Measurements from ENCODE around the gene SLC18B1. TPM values are rescaled to one million over a fixed set of nuclear protein-coding genes. Genes with fewer than 3 reads are reported as not detected.
A peak's percentile ranks its signal among the peaks of the same experiment; 100 is the strongest.

Gene SLC18B1
- total and polyA plus RNA-seq, 2 of the 8 experiments (the other 6 are each of a cell fraction or from before 2014, with no cell fraction given), result 17.2 to 23.4 TPM

GRCh38 chr6:132780770-132781371, 17.6 kb downstream of the SLC18B1 start:
- no peak overlapping the region for H4K5ac ChIP-seq (ENCODE audit: insufficient read length, low read depth, low read length)
- 77% methylated on average over 2 of the region's 2 CpGs; no CpG with 5 or more reads in 1 of the 2 experiments for WGBS, 2 experiments (ENCODE audit: extremely low coverage in 1 of 2, insufficient coverage in 1 of 2, insufficient read length in 1 of 2, insufficient replicate concordance in 2 of 2, low coverage in 1 of 2, low lambda C conversion rate in 2 of 2, missing lambda C conversion rate in 1 of 2)
- peaks cover 3 to 24% (median 7%) of the 10 kb centered on the region in 4 experiments; a peak in 6 of 8 replicates for H3K36me3 ChIP-seq (ENCODE audit: control insufficient read depth in 2 of 4, insufficient read depth in 4 of 4, low read length in 3 of 4)
- no peak overlapping the region for H2BK120ac ChIP-seq (replicated peaks; ENCODE audit: low read depth, low read length)
- no peaks in the 10 kb centered on the region for H3K27me3 ChIP-seq (replicated peaks in 1 of 4; ENCODE audit: control insufficient read depth in 3 of 4, extremely low read depth in 1 of 4, insufficient read depth in 3 of 4, low read length in 3 of 4)
- ChIA-PET POLR2A (ENCODE audit: partially characterized antibody) (no interaction called here), CTCF (ENCODE audit: partially characterized antibody) (interaction anchor here (0.7 to 2.3 kb wide), 6 partner anchors 12 to 501 kb away, joined by 3 to 8 read pairs (median 5); no protein-coding TSS in a partner anchor)
- H3K9me3 ChIP-seq (ENCODE audit: insufficient read depth in 2 of 2, low read depth in 1 of 2, low read length in 1 of 2), result no peaks in the 10 kb centered on the region
- FAIRE-seq (no peak), DNase-seq (ENCODE audit: low read depth in 1 of 2, low spot score in 2 of 2) (no peak)
- H3K4ac ChIP-seq (replicated peaks; ENCODE audit: insufficient read length, low read depth, low read length), result no peak overlapping the region
- H3K79me1 ChIP-seq (ENCODE audit: low read depth, low read length), result no peaks in the 10 kb centered on the region
- no peaks in the 10 kb centered on the region; the same call in 1 of the 2 replicates for H3K23me2 ChIP-seq (ENCODE audit: low read depth, low read length)
- no peak overlapping the region for H2AK5ac ChIP-seq (ENCODE audit: low read depth, low read length)
- H3K4me2 ChIP-seq (ENCODE audit: insufficient read depth in 1 of 2, low read depth in 2 of 2, low read length in 2 of 2), result no peak overlapping the region
- H2BK12ac ChIP-seq (ENCODE audit: low read depth, low read length), result no peak overlapping the region
- no peak overlapping the region for H4K91ac ChIP-seq (replicated peaks; ENCODE audit: insufficient read length, low read length)
- no peaks in the 10 kb centered on the region for H3K79me2 ChIP-seq (ENCODE audit: control insufficient read depth in 1 of 2, insufficient read depth in 2 of 2, low read length in 2 of 2)
- H2BK5ac ChIP-seq (ENCODE audit: low read depth, low read length), result no peak overlapping the region
- H3K56ac ChIP-seq (replicated peaks; ENCODE audit: insufficient read length, low read depth, low read length), result no peak overlapping the region
- no peak overlapping the region for H2AFZ ChIP-seq (ENCODE audit: low read length)
- no peak overlapping the region for H3K23ac ChIP-seq (ENCODE audit: insufficient read length)
- H3K18ac ChIP-seq (ENCODE audit: extremely low read depth, low read length), result no peak overlapping the region
- H3K14ac ChIP-seq (ENCODE audit: insufficient read length), result no peak overlapping the region
- no peak overlapping the region for H2BK15ac ChIP-seq (ENCODE audit: low read length)
- H3K4me1 ChIP-seq (replicated peaks in 1 of 4; ENCODE audit: control insufficient read depth in 3 of 4, insufficient read depth in 4 of 4, low read length in 3 of 4), result no peaks in the 10 kb centered on the region
- H3K9ac ChIP-seq (replicated peaks in 1 of 4; ENCODE audit: extremely low read depth in 1 of 4, low read depth in 3 of 4, low read length in 3 of 4), result no peak overlapping the region
- no peak overlapping the region for H3K4me3 ChIP-seq (ENCODE audit: extremely low read depth in 1 of 4, insufficient read depth in 2 of 4, low read depth in 3 of 4, low read length in 4 of 4)
- H2BK20ac ChIP-seq (ENCODE audit: low read length), result no peak overlapping the region
- H4K8ac ChIP-seq (ENCODE audit: extremely low read depth, insufficient read depth, low read length), result no peak overlapping the region
- H4K20me1 ChIP-seq (replicated peaks in 1 of 2; ENCODE audit: control insufficient read depth in 1 of 2, insufficient read depth in 2 of 2, low read length in 2 of 2), result peaks cover 0 to 1% of the 10 kb centered on the region in 2 experiments
- H3K27ac ChIP-seq (ENCODE audit: low read depth, low read length), result no peak overlapping the region
- TF ChIP-seq CTCF (IDR thresholded peaks at IDR 0.05; ENCODE audit: control extremely low read depth in 1 of 3, insufficient read depth in 1 of 3, low read depth in 1 of 3, low read length in 3 of 3) (peak in 1 of 3 experiments; percentile 20; a peak in 1 of 4 replicates), ZNF274 (IDR thresholded peaks at IDR 0.05; ENCODE audit: borderline replicate concordance, extremely low read depth, low read length) (no peak), KDM1A (IDR thresholded peaks at IDR 0.05; ENCODE audit: borderline replicate concordance, low read length) (no peak), CEBPB (IDR thresholded peaks at IDR 0.05; ENCODE audit: low read depth, low read length) (peak; percentile 42; the same call in 1 of the 2 replicates), SIRT6 (IDR thresholded peaks at IDR 0.05; ENCODE audit: low read length) (no peak), EZH2 (IDR thresholded peaks at IDR 0.05; ENCODE audit: low read depth, low read length, severe bottlenecking) (no peak)

Measured in H1 (cell line).